HepG2 (cell line): ENCODE results near the gene METTL1. TPM values are rescaled to one million over a fixed set of nuclear protein-coding genes. Genes with fewer than 3 reads are reported as not detected.

Source experiments
- ETV5 ChIP-seq: IDR thresholded peaks from 2 replicates; pipeline ENCODE4 v1.6.1; 2018; ENCODE audit warnings: missing biosample characterization, missing genetic modification reagents, inconsistent platforms, borderline replicate concordance
- HNRNPK ChIP-seq: fragments of 200-400 bp; formaldehyde crosslinking; IDR thresholded peaks from 2 replicates; pipeline ENCODE4 v1.6.1; 2018; ENCODE audit warnings: low read length, low read depth, moderate library complexity, mild to moderate bottlenecking; ENCODE audit not compliant: poor library complexity, severe bottlenecking
- MAZ ChIP-seq, 2 experiments: sonication (generic) in 1 of 2; formaldehyde crosslinking in 1 of 2; IDR thresholded peaks; 2 replicates each; pipeline versions ENCODE4 v1.5.0 to v1.6.1; 2012 to 2020; ENCODE audit warnings: low read depth in 2 of 2, mild to moderate bottlenecking in 2 of 2, borderline replicate concordance in 1 of 2, improper control_type of control experiment in 1 of 2, low read length in 1 of 2, missing genetic modification reagents in 1 of 2, moderate library complexity in 1 of 2
- NCOA1 ChIP-seq: sonication (generic); formaldehyde crosslinking; IDR thresholded peaks from 2 replicates; pipeline ENCODE4 v1.9.0; 2021; ENCODE audit warnings: missing genetic modification reagents
- ZFP37 ChIP-seq: sonication (generic); formaldehyde crosslinking; IDR thresholded peaks from 2 replicates; pipeline ENCODE4 v1.4.0; 2020; ENCODE audit warnings: missing genetic modification reagents, borderline replicate concordance
- ZNF138 ChIP-seq: sonication (generic); formaldehyde crosslinking; IDR thresholded peaks from 2 replicates; pipeline ENCODE4 v1.5.0; 2020; ENCODE audit warnings: mild to moderate bottlenecking, low read depth, missing genetic modification reagents
- ZNF652 ChIP-seq: IDR thresholded peaks from 2 replicates; pipeline ENCODE4 v1.6.1; 2016; ENCODE audit warnings: low read depth, borderline replicate concordance
- ZNF788 ChIP-seq: sonication (generic); formaldehyde crosslinking; IDR thresholded peaks from 2 replicates; pipeline ENCODE4 v1.5.0; 2020; ENCODE audit warnings: mild to moderate bottlenecking, missing genetic modification reagents, borderline replicate concordance
- ZSCAN25 ChIP-seq: sonication (generic); formaldehyde crosslinking; IDR thresholded peaks from 2 replicates; pipeline ENCODE4 v1.8.0; 2022; ENCODE audit warnings: mild to moderate bottlenecking, missing genetic modification reagents
- polyA plus RNA-seq, 8 experiments: library from polyadenylated mRNA; depleted of rRNA in 3 of 8; stranded (reverse) in 7 of 8; unstranded in 1 of 8; fragments of >200 nt; fragmentation: Illumina TruSeq in 4 of 8; extraction: Trizol in 4 of 8; gene quantifications; 2 replicates each; pipeline versions ENCODE4 v1.2.1 to v1.2.3, GENCODE V29; 2011 to 2016; ENCODE audit warnings: low read depth in 4 of 8, missing spikeins in 1 of 8, mixed read lengths in 1 of 8; ENCODE audit not compliant: insufficient read depth in 1 of 8
- total RNA-seq, 5 experiments: library from RNA; depleted of rRNA; stranded (reverse); fragments of >200 nt; fragmentation: Illumina TruSeq; extraction: Trizol; gene quantifications; 2 replicates each; pipeline ENCODE4 v1.2.3, GENCODE V29; 2016; ENCODE audit warnings: low read depth in 1 of 5
- TF ChIP-seq, protein P1 (sequence below): sonication (generic); formaldehyde crosslinking; IDR thresholded peaks from 2 replicates; pipeline ENCODE4 v1.5.1; 2020; ENCODE audit warnings: mild to moderate bottlenecking, missing genetic modification reagents, borderline replicate concordance
- TF ChIP-seq, protein P2 (sequence below): sonication (generic); formaldehyde crosslinking; IDR thresholded peaks from 2 replicates; pipeline ENCODE4 v1.4.0; 2020; ENCODE audit warnings: mild to moderate bottlenecking, missing genetic modification reagents

METTL1 gene
- total and polyA plus RNA-seq, 2 of the 13 experiments (the other 11 are each of a cell fraction or from before 2014, with no cell fraction given): 34.7 to 36.9 TPM

DNA sequence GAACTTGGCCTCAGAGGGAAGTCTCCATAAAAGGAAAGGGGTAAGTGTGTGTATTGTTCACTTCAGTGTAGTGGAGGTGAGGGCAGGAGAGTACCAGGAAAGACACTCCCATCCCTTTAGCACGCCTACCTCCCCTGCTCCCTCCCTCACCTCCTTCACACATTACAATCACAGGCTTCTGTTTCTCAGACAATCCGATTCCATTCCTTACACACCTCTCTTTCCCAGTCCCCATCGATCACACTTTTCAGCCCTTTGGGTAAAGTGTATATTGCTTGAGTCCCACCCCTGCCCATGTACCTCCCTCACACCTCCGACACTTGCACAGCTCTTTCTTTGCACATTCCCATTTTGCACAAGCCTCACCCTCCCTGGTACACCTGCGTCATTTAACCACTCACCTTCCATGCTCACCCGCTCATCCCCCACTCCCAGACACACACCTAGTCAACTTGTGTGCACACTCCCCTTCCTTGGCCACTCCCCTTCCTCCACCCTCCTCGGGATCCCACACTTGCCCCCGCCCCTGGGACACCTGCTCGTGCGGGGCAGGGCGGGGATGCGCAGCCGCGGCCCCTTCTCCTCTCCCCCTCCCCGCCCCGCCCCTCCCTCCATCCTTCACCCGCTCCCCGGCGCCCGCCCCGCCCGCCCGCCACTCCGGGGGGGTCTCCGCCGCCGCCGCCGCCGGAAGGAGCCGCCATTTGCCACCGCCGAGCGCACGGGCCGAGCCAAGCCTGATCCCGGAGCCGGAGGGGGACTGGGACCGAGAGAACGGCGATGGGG, 17.3 kb downstream of the METTL1 start, which contains the start of gene MARCHF9 (continued):
- TF ChIP-seq HNRNPK: peak; percentile 28
- peak; percentile 54 for TF ChIP-seq ZNF652 (CRISPR knock-in tag)
- TF ChIP-seq, protein P1, sequence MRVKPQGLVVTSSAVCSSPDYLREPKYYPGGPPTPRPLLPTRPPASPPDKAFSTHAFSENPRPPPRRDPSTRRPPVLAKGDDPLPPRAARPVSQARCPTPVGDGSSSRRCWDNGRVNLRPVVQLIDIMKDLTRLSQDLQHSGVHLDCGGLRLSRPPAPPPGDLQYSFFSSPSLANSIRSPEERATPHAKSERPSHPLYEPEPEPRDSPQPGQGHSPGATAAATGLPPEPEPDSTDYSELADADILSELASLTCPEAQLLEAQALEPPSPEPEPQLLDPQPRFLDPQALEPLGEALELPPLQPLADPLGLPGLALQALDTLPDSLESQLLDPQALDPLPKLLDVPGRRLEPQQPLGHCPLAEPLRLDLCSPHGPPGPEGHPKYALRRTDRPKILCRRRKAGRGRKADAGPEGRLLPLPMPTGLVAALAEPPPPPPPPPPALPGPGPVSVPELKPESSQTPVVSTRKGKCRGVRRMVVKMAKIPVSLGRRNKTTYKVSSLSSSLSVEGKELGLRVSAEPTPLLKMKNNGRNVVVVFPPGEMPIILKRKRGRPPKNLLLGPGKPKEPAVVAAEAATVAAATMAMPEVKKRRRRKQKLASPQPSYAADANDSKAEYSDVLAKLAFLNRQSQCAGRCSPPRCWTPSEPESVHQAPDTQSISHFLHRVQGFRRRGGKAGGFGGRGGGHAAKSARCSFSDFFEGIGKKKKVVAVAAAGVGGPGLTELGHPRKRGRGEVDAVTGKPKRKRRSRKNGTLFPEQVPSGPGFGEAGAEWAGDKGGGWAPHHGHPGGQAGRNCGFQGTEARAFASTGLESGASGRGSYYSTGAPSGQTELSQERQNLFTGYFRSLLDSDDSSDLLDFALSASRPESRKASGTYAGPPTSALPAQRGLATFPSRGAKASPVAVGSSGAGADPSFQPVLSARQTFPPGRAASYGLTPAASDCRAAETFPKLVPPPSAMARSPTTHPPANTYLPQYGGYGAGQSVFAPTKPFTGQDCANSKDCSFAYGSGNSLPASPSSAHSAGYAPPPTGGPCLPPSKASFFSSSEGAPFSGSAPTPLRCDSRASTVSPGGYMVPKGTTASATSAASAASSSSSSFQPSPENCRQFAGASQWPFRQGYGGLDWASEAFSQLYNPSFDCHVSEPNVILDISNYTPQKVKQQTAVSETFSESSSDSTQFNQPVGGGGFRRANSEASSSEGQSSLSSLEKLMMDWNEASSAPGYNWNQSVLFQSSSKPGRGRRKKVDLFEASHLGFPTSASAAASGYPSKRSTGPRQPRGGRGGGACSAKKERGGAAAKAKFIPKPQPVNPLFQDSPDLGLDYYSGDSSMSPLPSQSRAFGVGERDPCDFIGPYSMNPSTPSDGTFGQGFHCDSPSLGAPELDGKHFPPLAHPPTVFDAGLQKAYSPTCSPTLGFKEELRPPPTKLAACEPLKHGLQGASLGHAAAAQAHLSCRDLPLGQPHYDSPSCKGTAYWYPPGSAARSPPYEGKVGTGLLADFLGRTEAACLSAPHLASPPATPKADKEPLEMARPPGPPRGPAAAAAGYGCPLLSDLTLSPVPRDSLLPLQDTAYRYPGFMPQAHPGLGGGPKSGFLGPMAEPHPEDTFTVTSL (CRISPR knock-in tag): no peak
- peak; percentile 14; the same call in 1 of the 2 replicates for TF ChIP-seq ZNF788 (CRISPR knock-in tag)
- TF ChIP-seq ZFP37 (CRISPR knock-in tag): no peak
- TF ChIP-seq, protein P2, sequence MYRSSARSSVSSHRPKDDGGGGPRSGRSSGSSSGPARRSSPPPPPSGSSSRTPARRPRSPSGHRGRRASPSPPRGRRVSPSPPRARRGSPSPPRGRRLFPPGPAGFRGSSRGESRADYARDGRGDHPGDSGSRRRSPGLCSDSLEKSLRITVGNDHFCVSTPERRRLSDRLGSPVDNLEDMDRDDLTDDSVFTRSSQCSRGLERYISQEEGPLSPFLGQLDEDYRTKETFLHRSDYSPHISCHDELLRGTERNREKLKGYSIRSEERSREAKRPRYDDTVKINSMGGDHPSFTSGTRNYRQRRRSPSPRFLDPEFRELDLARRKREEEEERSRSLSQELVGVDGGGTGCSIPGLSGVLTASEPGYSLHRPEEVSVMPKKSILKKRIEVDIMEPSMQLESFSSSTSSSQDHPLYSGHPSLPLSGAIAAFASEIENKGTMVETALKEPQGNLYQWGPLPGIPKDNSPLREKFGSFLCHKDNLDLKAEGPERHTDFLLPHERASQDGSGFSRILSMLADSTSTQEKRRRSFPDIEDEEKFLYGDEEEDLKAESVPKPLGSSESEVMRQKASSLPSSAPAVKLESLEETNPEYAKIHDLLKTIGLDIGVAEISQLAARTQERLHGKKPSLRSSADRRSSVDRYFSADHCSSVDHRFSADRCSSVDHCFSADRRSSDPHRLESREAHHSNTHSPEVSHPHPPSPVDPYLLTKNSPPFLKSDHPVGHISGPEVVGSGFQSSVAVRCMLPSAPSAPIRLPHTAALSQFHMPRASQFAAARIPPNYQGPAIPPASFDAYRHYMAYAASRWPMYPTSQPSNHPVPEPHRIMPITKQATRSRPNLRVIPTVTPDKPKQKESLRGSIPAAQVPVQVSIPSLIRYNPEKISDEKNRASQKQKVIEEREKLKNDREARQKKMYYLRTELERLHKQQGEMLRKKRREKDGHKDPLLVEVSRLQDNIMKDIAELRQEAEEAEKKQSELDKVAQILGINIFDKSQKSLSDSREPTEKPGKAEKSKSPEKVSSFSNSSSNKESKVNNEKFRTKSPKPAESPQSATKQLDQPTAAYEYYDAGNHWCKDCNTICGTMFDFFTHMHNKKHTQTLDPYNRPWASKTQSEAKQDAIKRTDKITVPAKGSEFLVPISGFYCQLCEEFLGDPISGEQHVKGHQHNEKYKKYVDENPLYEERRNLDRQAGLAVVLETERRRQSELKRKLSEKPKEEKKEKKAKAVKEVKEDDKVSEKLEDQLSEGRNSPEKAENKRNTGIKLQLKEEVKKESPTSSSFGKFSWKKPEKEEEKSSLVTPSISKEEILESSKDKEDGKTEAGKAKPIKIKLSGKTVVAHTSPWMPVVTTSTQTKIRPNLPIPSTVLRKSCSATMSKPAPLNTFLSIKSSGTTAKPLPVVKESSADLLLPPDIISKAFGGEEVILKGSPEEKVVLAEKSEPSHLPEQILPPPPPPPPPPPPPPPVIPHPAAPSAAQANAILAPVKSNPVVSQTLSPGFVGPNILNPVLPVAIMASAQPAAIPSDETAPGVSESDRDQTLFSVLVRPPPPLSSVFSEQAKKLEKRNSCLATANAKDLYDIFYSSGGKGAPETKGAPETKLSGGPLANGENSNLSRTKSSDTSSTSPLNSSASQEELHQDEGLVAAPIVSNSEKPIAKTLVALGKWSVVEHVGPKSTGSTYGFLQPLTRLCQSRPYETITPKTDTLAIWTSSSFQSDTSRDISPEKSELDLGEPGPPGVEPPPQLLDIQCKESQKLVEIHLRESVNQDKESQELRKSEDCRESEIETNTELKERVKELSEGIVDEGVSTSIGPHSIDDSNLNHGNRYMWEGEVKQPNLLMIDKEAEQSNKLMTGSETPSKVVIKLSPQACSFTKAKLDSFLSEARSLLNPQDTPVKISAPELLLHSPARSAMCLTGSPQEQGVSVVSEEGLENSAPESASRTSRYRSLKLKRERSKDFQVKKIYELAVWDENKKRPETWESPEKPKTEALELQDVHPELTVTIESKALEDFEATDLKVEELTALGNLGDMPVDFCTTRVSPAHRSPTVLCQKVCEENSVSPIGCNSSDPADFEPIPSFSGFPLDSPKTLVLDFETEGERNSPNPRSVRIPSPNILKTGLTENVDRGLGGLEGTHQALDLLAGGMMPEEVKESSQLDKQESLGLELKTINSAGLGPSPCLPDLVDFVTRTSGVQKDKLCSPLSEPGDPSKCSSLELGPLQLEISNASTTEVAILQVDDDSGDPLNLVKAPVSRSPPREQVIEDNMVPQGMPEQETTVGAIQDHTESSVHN: peak; percentile 91
- TF ChIP-seq MAZ (IDR thresholded peaks at IDR 0.05; ENCODE audit: borderline replicate concordance, low read depth, low read length): no peak
- TF ChIP-seq MAZ (CRISPR knock-in tag; IDR thresholded peaks at IDR 0.05; ENCODE audit: low read depth): peak; percentile 64; the same call in 1 of the 2 replicates
- TF ChIP-seq NCOA1 (CRISPR knock-in tag): no peak
- no peak for TF ChIP-seq ZNF138 (CRISPR knock-in tag)
- peak; percentile 93; the same call in 1 of the 2 replicates for TF ChIP-seq ZSCAN25
- 0 out of 2 replicates have a peak, but pooled peaks have one; percentile 7 for TF ChIP-seq ETV5 (CRISPR knock-in tag)
